ENCODE results near the gene PCTP. TPM values are rescaled to one million over a fixed set of nuclear protein-coding genes. Genes with fewer than 3 reads are reported as not detected.

Gene PCTP
- total and polyA plus RNA-seq, 4 donors, result 4.9 to 16.9 (median 10.0) TPM

DNA sequence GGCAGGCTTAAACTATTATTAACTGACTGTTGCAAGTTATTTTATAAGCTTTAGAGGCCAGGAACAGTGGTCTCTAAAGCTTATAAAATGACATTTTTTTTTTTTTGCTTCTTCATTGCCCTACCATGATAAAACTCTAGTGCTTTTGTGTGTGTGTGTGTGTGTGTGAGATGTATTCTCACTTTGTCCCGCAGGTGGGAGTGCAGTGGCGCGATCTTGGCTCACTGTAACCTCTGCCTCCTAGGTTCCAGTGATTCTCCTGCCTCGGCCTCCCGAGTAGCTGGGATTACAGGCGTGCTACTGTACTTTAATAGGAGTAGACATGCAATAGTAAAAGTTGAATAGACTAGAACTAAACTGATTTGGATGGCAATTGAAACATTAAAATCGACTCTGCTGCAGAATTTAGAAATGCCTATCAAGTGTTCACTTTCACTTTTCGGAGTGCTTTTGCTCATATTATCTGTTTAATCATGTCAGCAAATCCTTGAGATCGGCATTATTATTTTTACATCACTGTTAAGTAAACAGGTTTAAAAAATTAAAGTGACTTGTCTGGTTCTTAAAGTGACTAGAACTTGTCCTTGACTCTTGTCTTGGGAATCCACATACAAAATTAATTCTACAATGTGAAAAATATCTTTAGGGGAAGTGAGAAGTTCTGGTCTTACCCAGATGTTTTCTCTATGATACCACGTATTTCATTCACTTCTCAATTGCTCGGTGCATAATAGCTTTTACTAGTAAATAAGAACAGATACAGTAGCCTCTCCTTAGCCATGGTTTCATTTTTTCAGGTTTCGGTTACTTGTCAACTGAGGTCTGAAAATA, 8.4 kb upstream of the PCTP start:
- no peaks in the 10 kb centered on the region for H3K36me3 ChIP-seq (ENCODE audit: control insufficient read depth in 1 of 2, insufficient read depth in 2 of 2, low read length in 1 of 2)
- H3K4me1 ChIP-seq (ENCODE audit: control insufficient read depth in 1 of 2, insufficient read depth in 2 of 2, low read length in 2 of 2), result no peaks in the 10 kb centered on the region
- intact Hi-C loops (cut with DNase I), result no loop called here
- H3K27me3 ChIP-seq (ENCODE audit: control insufficient read depth in 1 of 2, insufficient read depth in 2 of 2, low read length in 1 of 2), result no peaks in the 10 kb centered on the region
- no peak overlapping the region for H3K27ac ChIP-seq (ENCODE audit: low read depth in 1 of 2, low read length in 2 of 2)
- no peak for DNase-seq
- no peak overlapping the region for H3K4me3 ChIP-seq (ENCODE audit: low read length in 2 of 2)
- ATAC-seq (ENCODE audit: low FRiP score), result no peak
- H3K9me3 ChIP-seq (ENCODE audit: control insufficient read depth, low read length), result no peaks in the 10 kb centered on the region
- WGBS, 2 donors, result 78 to 81% methylated on average over 12 of the region's 12 CpGs

DNA sequence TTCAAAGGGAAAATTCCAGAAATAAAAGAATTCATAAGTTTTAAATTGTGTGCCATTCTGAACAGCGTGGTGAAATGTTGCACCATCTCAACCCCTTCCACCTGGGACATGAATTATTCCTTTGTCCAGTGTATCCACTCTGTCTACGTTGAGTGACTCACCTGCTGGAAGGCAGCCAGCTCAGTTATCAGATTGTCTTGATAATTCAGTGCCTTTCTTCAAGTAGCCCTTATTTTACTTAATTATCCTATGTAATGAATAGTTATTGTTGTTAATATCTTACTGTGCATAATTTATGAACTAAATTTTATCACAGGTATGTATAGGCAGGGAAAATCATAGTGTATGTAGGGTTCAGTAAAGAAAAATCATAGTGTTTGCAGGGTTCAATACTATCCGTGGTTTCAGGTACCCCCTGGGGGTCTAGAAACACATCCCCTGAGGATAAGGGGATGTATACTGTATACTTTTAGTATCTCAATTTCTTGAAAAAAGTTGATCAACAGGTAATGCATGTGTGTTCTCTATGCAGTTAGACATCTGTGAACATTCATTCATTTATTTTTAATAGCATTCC, 7.7 kb upstream of the PCTP start:
- H3K27me3 ChIP-seq (ENCODE audit: control insufficient read depth in 1 of 2, insufficient read depth in 2 of 2, low read length in 1 of 2), result no peaks in the 10 kb centered on the region
- no peaks in the 10 kb centered on the region for H3K9me3 ChIP-seq (ENCODE audit: control insufficient read depth, low read length)
- 63 to 64% methylated on average over 3 of the region's 3 CpGs for WGBS, 2 donors
- no peaks in the 10 kb centered on the region for H3K4me1 ChIP-seq (ENCODE audit: control insufficient read depth in 1 of 2, insufficient read depth in 2 of 2, low read length in 2 of 2)
- H3K27ac ChIP-seq (ENCODE audit: low read depth in 1 of 2, low read length in 2 of 2), result no peak overlapping the region
- ATAC-seq (ENCODE audit: low FRiP score), result no peak
- DNase-seq, result no peak
- H3K4me3 ChIP-seq (ENCODE audit: low read length in 2 of 2), result no peak overlapping the region
- intact Hi-C loops (cut with DNase I), result no loop called here
- no peaks in the 10 kb centered on the region for H3K36me3 ChIP-seq (ENCODE audit: control insufficient read depth in 1 of 2, insufficient read depth in 2 of 2, low read length in 1 of 2)

DNA sequence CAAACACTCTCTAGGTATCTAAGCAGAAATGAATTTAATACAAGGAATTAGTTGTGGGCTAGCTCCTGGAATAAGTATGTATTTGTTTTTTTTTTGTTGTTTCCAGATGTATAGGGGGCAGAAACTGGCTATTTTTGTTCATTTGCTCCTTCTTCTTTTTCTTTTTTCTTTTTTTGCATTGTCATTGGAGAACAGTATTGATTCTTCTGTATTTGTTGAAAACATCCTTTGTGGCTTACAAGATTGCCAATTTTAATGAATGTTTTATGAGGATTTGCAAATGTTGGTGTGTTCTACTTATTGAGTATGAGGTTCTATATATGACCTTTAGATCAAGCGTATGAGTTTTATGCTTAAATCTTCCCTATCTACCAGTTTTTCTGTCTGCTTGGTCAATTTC, 5.6 kb upstream of the PCTP start:
- 85 to 94% methylated on average over 1 of the region's 1 CpG for WGBS, 2 donors
- H3K27ac ChIP-seq (ENCODE audit: low read depth in 1 of 2, low read length in 2 of 2), result no peak overlapping the region
- H3K36me3 ChIP-seq (ENCODE audit: control insufficient read depth in 1 of 2, insufficient read depth in 2 of 2, low read length in 1 of 2), result no peaks in the 10 kb centered on the region
- H3K4me1 ChIP-seq (ENCODE audit: control insufficient read depth in 1 of 2, insufficient read depth in 2 of 2, low read length in 2 of 2), result no peaks in the 10 kb centered on the region
- no peaks in the 10 kb centered on the region for H3K9me3 ChIP-seq (ENCODE audit: control insufficient read depth, low read length)
- intact Hi-C loops (cut with DNase I), result no loop called here
- no peaks in the 10 kb centered on the region for H3K27me3 ChIP-seq (ENCODE audit: control insufficient read depth in 1 of 2, insufficient read depth in 2 of 2, low read length in 1 of 2)
- H3K4me3 ChIP-seq (ENCODE audit: low read length in 2 of 2), result no peak overlapping the region
- DNase-seq (no peak), ATAC-seq (ENCODE audit: low FRiP score) (no peak)

DNA sequence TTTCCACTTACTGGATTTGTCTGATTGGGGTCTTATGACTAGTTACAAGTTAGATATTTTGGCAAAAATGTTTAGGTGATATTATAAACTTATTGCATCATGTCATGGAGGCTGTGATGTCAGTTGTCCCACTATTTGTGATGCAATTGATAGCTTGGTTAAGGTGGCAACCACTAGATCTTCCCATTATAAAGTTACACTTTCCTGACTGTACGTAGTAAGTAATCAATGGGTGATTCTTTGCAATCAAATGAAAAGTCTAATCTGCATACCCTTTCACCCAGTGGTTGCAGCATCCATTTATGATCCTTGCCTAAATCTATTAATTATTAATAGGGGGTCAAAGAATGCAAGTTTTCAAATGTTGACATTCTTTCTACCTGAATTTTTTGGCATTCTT, 4.4 kb upstream of the PCTP start:
- Histone ChIP-seq H3K4me1 (ENCODE audit: control insufficient read depth in 1 of 2, insufficient read depth in 2 of 2, low read length in 2 of 2) (no peaks in the 10 kb centered on the region), H3K27ac (ENCODE audit: low read depth in 1 of 2, low read length in 2 of 2) (no peak overlapping the region), H3K27me3 (ENCODE audit: control insufficient read depth in 1 of 2, insufficient read depth in 2 of 2, low read length in 1 of 2) (no peaks in the 10 kb centered on the region), H3K36me3 (ENCODE audit: control insufficient read depth in 1 of 2, insufficient read depth in 2 of 2, low read length in 1 of 2) (no peaks in the 10 kb centered on the region), H3K9me3 (ENCODE audit: control insufficient read depth, low read length) (no peaks in the 10 kb centered on the region), H3K4me3 (ENCODE audit: low read length in 2 of 2) (no peak overlapping the region)
- no peak for ATAC-seq (ENCODE audit: low FRiP score)
- intact Hi-C loops (cut with DNase I), result no loop called here
- no peak for DNase-seq
- 89 to 91% methylated on average over 1 of the region's 1 CpG for WGBS, 2 donors

DNA sequence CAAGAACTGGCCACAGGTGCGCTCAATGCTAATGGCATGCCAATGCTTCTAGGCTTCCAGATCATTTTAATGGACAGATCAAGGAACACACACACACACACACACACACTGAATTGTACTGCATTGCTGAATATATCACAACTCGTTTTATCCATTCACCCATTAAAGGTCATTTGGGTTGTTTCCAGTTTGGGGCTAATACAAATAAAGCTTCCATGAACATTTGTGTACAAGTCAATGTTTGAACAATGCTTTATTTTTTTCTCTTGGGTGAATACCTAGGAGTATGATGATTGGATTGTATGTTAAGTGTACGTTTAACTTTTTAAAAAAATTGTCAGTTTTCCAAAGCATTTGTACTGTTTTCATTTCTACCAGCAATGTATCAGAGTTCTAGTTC, 3.6 kb upstream of the PCTP start:
- intact Hi-C loops (cut with DNase I), result no loop called here
- WGBS, 2 donors, result 51 to 53% methylated on average over 3 of the region's 3 CpGs
- ATAC-seq (ENCODE audit: low FRiP score) (no peak), DNase-seq (no peak)
- H3K9me3 ChIP-seq (ENCODE audit: control insufficient read depth, low read length), result no peaks in the 10 kb centered on the region
- H3K4me1 ChIP-seq (ENCODE audit: control insufficient read depth in 1 of 2, insufficient read depth in 2 of 2, low read length in 2 of 2), result peaks cover 0 to 7% of the 10 kb centered on the region in 2 donors
- H3K36me3 ChIP-seq (ENCODE audit: control insufficient read depth in 1 of 2, insufficient read depth in 2 of 2, low read length in 1 of 2), result no peaks in the 10 kb centered on the region
- H3K27ac ChIP-seq (ENCODE audit: low read depth in 1 of 2, low read length in 2 of 2), result no peak overlapping the region
- no peak overlapping the region for H3K4me3 ChIP-seq (ENCODE audit: low read length in 2 of 2)
- H3K27me3 ChIP-seq (ENCODE audit: control insufficient read depth in 1 of 2, insufficient read depth in 2 of 2, low read length in 1 of 2), result no peaks in the 10 kb centered on the region

DNA sequence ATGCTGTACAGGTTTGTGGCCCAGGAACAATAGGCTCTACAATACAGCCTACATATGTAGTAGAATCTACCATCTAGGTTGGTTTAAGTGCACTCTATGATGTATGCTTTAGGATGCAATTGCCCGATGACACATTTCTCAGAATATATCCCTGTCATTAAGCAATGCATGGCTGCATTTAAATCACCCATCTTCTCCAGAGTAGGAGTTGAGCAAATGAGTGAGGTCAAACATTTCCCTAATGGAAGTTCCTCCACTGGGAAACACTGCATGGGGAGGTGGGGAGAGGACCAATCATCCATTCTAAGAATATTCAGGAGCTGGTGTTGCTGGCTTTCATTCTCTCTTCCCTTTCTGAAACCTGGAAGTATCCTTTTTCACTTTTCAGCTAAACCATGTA, 2.0 kb upstream of the PCTP start:
- no peaks in the 10 kb centered on the region for H3K27me3 ChIP-seq (ENCODE audit: control insufficient read depth in 1 of 2, insufficient read depth in 2 of 2, low read length in 1 of 2)
- H3K27ac ChIP-seq (ENCODE audit: low read depth in 1 of 2, low read length in 2 of 2), result peak overlapping the region in 1 of 2 donors; percentile 28
- intact Hi-C loops (cut with DNase I), result no loop called here
- no peaks in the 10 kb centered on the region for H3K9me3 ChIP-seq (ENCODE audit: control insufficient read depth, low read length)
- H3K36me3 ChIP-seq (ENCODE audit: control insufficient read depth in 1 of 2, insufficient read depth in 2 of 2, low read length in 1 of 2), result no peaks in the 10 kb centered on the region
- H3K4me3 ChIP-seq (ENCODE audit: low read length in 2 of 2), result no peak overlapping the region
- ATAC-seq (ENCODE audit: low FRiP score), result no peak
- whole genome bisulfite sequencing, 2 donors, result 96% methylated on average over 1 of the region's 1 CpG
- no peak for DNase-seq
- peaks cover 0 to 8% of the 10 kb centered on the region in 2 donors for H3K4me1 ChIP-seq (ENCODE audit: control insufficient read depth in 1 of 2, insufficient read depth in 2 of 2, low read length in 2 of 2)

DNA sequence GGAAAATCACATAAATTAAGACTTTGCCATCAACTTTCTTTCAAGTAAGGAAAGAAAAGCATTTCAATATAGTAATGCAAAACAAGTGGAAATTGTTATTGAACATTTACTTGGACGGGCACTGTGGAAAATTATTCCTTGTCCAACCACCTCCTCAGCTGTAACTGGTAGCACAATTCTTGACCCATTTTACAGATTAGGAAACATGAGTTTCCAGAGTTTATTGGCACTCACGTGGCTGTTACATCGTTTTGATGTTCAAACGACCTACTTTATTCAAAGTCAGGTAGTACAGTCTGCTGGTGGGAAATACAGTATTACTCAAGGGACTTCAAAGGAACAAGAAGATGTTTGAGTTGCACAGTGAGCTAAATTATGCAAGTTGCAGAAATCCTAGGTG, 866 bp upstream of the PCTP start:
- Histone ChIP-seq H3K4me1 (ENCODE audit: control insufficient read depth in 1 of 2, insufficient read depth in 2 of 2, low read length in 2 of 2) (peaks cover 0 to 8% of the 10 kb centered on the region in 2 donors), H3K4me3 (ENCODE audit: low read length in 2 of 2) (no peak overlapping the region), H3K27me3 (ENCODE audit: control insufficient read depth in 1 of 2, insufficient read depth in 2 of 2, low read length in 1 of 2) (no peaks in the 10 kb centered on the region), H3K36me3 (ENCODE audit: control insufficient read depth in 1 of 2, insufficient read depth in 2 of 2, low read length in 1 of 2) (peaks cover 0 to 2% of the 10 kb centered on the region in 2 donors), H3K27ac (ENCODE audit: low read depth in 1 of 2, low read length in 2 of 2) (no peak overlapping the region), H3K9me3 (ENCODE audit: control insufficient read depth, low read length) (no peaks in the 10 kb centered on the region)
- 73 to 75% methylated on average over 4 of the region's 4 CpGs for WGBS, 2 donors
- no peak for DNase-seq
- ATAC-seq (ENCODE audit: low FRiP score), result no peak
- intact Hi-C loops (cut with DNase I), result loop anchor here in 1 of 2 donors (5.0 kb wide), 1 partner anchor 328 kb away; the partner anchor contains the start of gene MMD

DNA sequence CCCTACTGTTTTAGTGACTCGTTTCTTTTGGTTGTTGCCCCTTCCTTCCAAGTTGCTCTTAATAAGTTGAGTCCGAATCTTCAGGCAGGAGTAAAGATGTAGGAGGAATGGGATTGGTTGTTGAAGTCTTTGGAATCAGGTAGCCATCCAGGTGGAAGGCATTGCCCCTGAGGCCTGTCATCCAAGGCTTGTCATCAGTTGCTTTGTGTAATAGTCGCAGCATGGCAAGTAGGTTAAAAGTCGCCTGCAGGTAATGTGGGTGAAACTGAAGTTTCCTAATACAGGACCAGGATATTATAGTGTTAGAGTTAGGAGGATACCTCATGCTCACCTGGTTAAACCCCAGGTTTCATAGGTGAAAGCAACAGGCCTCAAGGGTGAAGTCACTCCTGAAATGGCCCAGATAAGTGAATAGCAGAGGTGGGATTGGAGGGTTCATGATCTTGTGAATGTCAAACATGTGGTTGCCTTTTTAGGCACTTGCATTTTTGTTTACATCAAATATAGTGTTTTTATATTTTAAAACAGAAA, 934 bp downstream of the PCTP start:
- Histone ChIP-seq H3K4me3 (ENCODE audit: low read length in 2 of 2) (peak overlapping the region; percentile 38 to 85), H3K4me1 (ENCODE audit: control insufficient read depth in 1 of 2, insufficient read depth in 2 of 2, low read length in 2 of 2) (peaks cover 0 to 8% of the 10 kb centered on the region in 2 donors), H3K27me3 (ENCODE audit: control insufficient read depth in 1 of 2, insufficient read depth in 2 of 2, low read length in 1 of 2) (no peaks in the 10 kb centered on the region), H3K9me3 (ENCODE audit: control insufficient read depth, low read length) (no peaks in the 10 kb centered on the region), H3K27ac (ENCODE audit: low read depth in 1 of 2, low read length in 2 of 2) (no peak overlapping the region), H3K36me3 (ENCODE audit: control insufficient read depth in 1 of 2, insufficient read depth in 2 of 2, low read length in 1 of 2) (peaks cover 0 to 2% of the 10 kb centered on the region in 2 donors)
- 64 to 70% methylated on average over 4 of the region's 4 CpGs for WGBS, 2 donors
- DNase-seq, result no peak
- no peak for ATAC-seq (ENCODE audit: low FRiP score)
- intact Hi-C loops (cut with DNase I), result loop anchor here in 1 of 2 donors (5.0 kb wide), 1 partner anchor 329 kb away; the partner anchor contains the start of gene MMD

Data from aorta (tissue), 5 donors.